GM21526 (cell line): ENCODE data around the gene MCTP2.

Source experiments
- ATAC-seq: cut with Tn5 transposase; IDR thresholded peaks from one replicate; pipeline ENCODE4 v1.9.1; 2021; ENCODE audit warnings: moderate library complexity; ENCODE audit not compliant: unreplicated experiment, low FRiP score

The MCTP2 gene

GRCh38 chr15:94494732-94495131 is 263.4 kb downstream of the MCTP2 start:
- ATAC-seq: no peak

GRCh38 chr15:94503293-94503692 is 271.9 kb downstream of the MCTP2 start:
- ATAC-seq: no peak

DNA sequence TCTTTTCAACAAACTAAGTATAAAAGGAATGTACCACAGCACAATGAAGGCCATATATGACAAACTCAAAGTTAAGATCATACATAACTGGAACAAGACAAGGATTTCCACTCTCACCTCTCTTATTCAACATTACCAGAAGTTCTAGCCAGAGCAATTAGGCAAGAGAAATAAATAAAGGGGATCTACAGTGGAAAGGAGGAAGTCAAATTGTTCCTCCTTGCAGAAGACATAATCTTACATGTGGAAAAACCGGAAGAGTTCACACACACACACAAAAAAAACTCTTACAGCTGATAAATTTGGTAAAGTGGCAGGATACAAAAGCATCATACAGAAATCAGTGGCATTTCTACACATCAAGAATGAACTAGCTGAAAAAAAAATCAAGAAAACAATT is 277.9 kb downstream of the MCTP2 start:
- ATAC-seq: no peak

DNA sequence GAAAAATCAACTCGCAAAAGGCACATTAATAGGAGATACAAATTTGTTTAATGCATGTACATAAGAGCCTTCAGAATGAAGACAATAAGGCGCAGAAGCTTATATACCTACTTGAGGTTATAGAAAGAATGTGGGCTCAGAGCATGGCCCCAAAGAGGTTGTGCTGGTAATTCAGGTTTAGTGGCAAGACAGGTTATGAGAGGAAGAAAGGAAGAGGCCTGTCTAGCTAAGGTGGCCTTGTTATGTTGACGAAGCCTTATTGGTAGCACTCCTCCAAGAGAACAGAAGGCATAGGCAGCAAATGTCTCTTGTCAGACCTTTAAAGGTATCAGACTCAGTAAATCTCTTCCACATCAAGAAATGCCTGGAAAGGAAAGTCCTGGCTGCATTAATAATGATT is 290.8 kb downstream of the MCTP2 start:
- ATAC-seq: no peak

DNA sequence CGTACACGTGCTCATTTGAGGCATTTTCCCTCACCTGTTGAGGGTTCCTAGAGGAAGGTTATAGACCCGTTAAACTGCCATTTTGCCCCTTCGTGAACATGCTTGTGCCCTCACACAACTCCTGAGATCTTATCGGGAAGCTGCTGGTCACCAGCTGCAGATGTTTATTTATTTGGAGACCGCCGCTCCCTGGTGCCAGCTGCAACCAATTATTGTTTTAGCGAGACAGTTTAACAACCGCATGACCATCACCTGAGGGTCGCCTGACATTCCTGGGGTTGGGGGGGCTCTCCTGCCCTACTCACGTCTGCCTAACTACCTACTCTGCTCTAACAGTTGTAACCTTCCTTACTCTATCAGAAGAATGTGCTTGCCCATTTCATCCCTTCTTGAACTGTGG is 292.5 kb downstream of the MCTP2 start:
- ATAC-seq: no peak

DNA sequence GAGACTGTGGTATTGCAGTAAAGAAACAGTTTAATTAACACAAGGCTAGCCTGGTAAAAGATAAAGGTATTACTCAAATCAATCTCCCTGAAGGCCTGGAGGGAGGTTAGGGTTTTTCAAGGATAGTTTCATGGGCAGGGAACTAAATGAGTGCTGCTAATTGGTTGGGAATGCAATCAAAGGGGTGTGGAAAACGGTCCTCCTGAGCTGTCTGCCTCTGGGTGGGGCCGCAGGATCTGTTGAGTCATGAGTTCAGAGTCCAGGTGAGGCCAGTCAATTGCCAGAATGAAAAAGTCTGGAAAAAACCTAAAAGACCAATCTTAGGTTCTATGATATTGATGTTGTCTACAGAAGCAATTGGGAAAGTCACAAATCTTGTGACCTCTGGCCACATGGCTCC is 293.2 kb downstream of the MCTP2 start:
- ATAC-seq: no peak

GRCh38 chr15:94526071-94526689 is 294.8 kb downstream of the MCTP2 start:
- peak; percentile 59 for ATAC-seq

- ATAC-seq: no peak
These were observed 300.9 kb downstream of the MCTP2 start for GRCh38 chr15:94532226-94532625.
